ENCODE measurements around the gene CAPN14.

CAPN14 gene

GRCh38 chr2:31227110-31227509 is 9.8 kb upstream of the CAPN14 start:
- TF ChIP-seq TAF1 (IDR thresholded peaks at IDR 0.05; ENCODE audit: low read depth) = no peak

- TF ChIP-seq EGR1 (IDR thresholded peaks at IDR 0.05) (no peak), FOXM1 (IDR thresholded peaks at IDR 0.05; ENCODE audit: borderline replicate concordance, low read depth) (no peak), TAF1 (IDR thresholded peaks at IDR 0.05; ENCODE audit: low read depth) (no peak), YY1 (IDR thresholded peaks at IDR 0.05; ENCODE audit: low read depth) (no peak), TEAD4 (IDR thresholded peaks at IDR 0.05) (no peak), MAX (IDR thresholded peaks at IDR 0.05) (no peak), TCF12 (IDR thresholded peaks at IDR 0.05; ENCODE audit: low read depth) (no peak)
These were observed 9.0 kb upstream of the CAPN14 start for GRCh38 chr2:31226266-31226665.

- no peak for TF ChIP-seq ZBTB7A (IDR thresholded peaks at IDR 0.05; ENCODE audit: low read depth)
- TF ChIP-seq MAX (IDR thresholded peaks at IDR 0.05) = no peak
- no peak for TF ChIP-seq REST (IDR thresholded peaks at IDR 0.05; ENCODE audit: low read depth)
- TF ChIP-seq USF1 (IDR thresholded peaks at IDR 0.05) = no peak
- no peak for TF ChIP-seq FOXM1 (IDR thresholded peaks at IDR 0.05; ENCODE audit: borderline replicate concordance, low read depth)
- no peak for TF ChIP-seq CREB1 (IDR thresholded peaks at IDR 0.05; ENCODE audit: low read depth)
- TF ChIP-seq TCF12 (IDR thresholded peaks at IDR 0.05; ENCODE audit: low read depth) = no peak
- TF ChIP-seq RAD21 (IDR thresholded peaks at IDR 0.05; ENCODE audit: low read depth) = no peak
- TF ChIP-seq CEBPB (IDR thresholded peaks at IDR 0.05) = no peak
These were observed 6.4 kb upstream of the CAPN14 start for GRCh38 chr2:31223749-31224148.

GRCh38 chr2:31223026-31223425 is 5.7 kb upstream of the CAPN14 start:
- no peak for TF ChIP-seq RAD21 (IDR thresholded peaks at IDR 0.05; ENCODE audit: low read depth)
- no peak for TF ChIP-seq TEAD4 (IDR thresholded peaks at IDR 0.05)
- no peak for TF ChIP-seq YY1 (IDR thresholded peaks at IDR 0.05; ENCODE audit: low read depth)
- TF ChIP-seq USF1 (IDR thresholded peaks at IDR 0.05) = no peak
- no peak for TF ChIP-seq NFIC (IDR thresholded peaks at IDR 0.05)
- TF ChIP-seq TAF1 (IDR thresholded peaks at IDR 0.05; ENCODE audit: low read depth) = no peak
- no peak for TF ChIP-seq REST (IDR thresholded peaks at IDR 0.05; ENCODE audit: low read depth)

- TF ChIP-seq CEBPB (IDR thresholded peaks at IDR 0.05) (no peak), MAX (IDR thresholded peaks at IDR 0.05) (no peak), NFIC (IDR thresholded peaks at IDR 0.05) (no peak), REST (IDR thresholded peaks at IDR 0.05; ENCODE audit: low read depth) (no peak), EP300 (IDR thresholded peaks at IDR 0.05; ENCODE audit: borderline replicate concordance) (no peak), TAF1 (IDR thresholded peaks at IDR 0.05; ENCODE audit: low read depth) (no peak), ZBTB7A (IDR thresholded peaks at IDR 0.05; ENCODE audit: low read depth) (no peak), TEAD4 (IDR thresholded peaks at IDR 0.05) (no peak), USF1 (IDR thresholded peaks at IDR 0.05) (no peak), EGR1 (IDR thresholded peaks at IDR 0.05) (no peak), RAD21 (IDR thresholded peaks at IDR 0.05; ENCODE audit: low read depth) (no peak), YY1 (IDR thresholded peaks at IDR 0.05; ENCODE audit: low read depth) (no peak), CREB1 (IDR thresholded peaks at IDR 0.05; ENCODE audit: low read depth) (no peak), FOXM1 (IDR thresholded peaks at IDR 0.05; ENCODE audit: borderline replicate concordance, low read depth) (no peak), TCF12 (IDR thresholded peaks at IDR 0.05; ENCODE audit: low read depth) (no peak)
These were observed 4.8 kb upstream of the CAPN14 start for GRCh38 chr2:31222071-31222470.

All from Ishikawa (cell line).